ENCODE results near the gene PPIE.
A peak's percentile ranks its signal among the peaks of the same experiment; 100 is the strongest.
"Not testable (repeated sequence)": the region's sequence is repeated elsewhere in the genome, so short reads cannot be mapped to it uniquely, and the experiment has no call there.

The PPIE gene

DNA sequence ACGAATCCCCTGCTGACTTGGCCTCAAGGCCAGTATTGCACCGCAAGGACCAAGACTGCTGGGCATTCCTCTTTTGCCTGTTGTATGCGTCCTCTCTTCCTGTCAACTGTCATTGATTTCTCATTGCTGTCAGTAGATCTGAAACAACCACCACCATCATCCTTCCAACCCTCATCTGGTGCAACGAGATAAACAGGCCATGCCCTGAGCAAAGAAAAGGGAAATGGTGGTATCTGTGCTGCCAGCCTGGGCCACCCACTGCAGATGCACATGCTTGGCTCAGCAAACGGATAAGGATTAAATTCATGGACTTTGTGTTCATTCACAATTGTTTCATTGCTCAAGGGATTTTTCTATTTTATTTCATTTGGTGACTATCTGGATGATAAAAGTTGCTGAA is 18.8 kb downstream of the PPIE start:
- no peak for DNase-seq (ENCODE audit: low read depth in 3 of 3, low spot score in 1 of 3)

DNA sequence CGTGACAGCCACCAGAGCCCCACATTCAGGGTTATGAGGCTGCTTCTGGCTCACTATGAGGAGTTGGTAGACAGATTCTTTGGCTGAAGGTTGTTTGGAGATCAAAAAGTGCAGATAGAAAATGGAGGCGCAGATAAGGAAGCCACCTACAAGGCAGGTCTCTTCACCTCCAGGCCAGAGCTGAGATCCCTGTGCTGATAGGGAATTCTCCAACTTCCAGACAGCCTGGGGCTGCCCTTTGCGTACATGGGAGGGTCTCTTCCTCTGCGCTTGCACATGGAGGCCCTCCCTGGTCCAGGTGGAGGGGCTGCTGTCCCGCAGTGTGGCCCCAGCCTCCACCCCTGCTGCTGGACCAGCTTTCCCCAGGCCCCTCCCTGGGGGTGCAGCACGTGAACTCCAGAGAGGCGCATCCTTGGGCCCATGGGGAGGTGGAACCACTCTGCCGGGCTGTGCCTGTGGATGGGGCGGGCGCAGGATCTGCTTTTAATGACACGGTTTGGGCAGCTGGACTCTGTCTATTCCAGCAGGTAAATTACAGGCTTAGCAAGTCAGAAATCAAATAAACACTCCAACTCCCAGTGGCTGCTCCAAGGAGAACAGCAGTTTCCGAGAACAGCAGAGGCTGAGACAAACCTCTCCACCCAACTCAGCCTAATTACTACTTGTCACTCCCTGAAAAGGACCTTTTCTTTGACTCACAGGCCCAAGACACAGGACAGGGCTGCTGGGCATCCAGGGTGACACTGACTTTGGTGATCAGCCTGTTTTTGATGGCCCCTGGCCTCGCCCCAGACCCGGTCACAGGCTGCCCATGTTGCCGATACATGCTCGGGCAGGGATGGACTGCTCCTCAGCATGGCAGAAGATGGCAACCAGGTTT is 20.1 kb downstream of the PPIE start:
- DNase-seq (ENCODE audit: low read depth in 3 of 3, low spot score in 1 of 3), result no peak

DNA sequence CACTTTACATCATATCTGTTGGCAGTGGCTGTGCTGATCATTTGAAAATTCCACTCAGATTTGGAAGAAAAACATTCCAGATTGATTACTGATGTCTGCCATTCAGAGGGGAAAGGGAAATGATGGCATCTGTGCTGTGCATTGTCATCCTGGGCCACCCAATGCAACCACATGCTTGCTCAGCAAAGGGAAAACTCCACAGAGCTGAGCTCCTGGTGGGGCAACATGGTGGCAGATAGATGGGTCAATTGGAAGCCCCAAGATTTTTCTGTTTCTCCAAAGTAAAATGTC is 20.7 kb downstream of the PPIE start:
- DNase-seq (ENCODE audit: low read depth in 3 of 3, low spot score in 1 of 3), result no peak

DNA sequence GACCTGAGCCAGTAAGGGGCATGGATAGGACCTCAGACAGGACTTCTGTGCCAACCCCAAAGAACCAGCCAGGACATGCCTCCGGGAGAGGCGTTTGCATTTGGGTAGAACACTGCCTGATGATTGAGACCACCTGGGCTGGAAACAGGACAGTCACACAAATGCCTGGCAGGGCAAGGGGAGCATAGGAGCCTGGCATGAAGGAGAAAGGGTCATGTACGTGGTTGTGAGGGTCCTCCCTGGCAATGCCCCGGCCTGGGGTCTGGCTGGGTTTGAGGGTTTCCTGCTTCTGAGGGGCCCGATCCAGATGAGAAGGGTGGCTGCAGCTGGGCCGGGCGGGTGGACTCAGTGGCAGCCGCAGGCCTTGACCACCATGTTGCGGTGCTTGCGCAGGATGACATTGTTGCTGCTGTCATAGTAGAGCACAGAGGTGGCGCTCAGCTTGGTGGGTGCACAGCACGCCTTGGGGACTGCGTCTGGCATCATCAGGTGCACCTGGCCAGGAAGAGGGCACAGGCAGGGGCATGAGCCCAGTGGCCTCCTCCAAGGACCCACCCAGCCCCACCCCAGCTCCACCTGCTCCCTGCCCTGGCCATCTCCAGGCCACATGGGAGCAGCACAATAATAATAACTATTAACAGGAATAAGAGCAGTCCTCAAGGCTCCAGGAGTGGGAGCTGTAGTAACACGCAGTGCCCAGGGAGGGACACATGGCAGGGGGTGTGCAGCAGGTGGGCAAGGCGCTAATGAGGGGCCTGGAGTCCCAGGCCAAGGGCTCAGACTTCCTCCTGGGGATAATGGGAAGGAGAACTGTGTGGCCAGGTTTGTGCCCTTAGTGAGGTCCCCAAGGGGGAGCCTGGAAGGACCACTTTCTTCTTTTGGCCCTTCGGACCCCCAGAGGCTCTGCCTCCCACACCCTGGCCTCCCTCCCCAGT is 21.7 kb downstream of the PPIE start:
- no peak for DNase-seq (ENCODE audit: low read depth in 3 of 3, low spot score in 1 of 3)

DNA sequence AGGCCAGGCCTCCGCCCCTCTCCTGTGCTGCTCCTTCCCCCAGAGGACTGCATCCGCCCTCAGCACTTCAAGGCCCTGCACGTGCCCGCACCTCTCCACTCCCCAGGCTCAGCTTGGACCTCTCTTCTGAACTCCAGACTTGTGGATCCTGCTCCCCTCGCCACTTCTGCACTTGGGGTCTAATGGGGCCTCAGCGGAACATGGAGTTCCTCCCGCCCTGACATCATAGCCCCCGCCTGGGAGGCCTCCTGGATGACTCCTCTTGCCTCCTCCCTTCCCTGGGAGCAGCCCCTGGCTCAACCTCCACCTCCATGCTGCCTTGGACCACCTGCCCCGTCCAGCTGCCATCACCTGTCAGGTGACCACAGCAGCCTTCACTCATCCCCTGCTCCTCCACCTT is 22.3 kb downstream of the PPIE start:
- no peak for DNase-seq (ENCODE audit: low read depth in 3 of 3, low spot score in 1 of 3)

DNA sequence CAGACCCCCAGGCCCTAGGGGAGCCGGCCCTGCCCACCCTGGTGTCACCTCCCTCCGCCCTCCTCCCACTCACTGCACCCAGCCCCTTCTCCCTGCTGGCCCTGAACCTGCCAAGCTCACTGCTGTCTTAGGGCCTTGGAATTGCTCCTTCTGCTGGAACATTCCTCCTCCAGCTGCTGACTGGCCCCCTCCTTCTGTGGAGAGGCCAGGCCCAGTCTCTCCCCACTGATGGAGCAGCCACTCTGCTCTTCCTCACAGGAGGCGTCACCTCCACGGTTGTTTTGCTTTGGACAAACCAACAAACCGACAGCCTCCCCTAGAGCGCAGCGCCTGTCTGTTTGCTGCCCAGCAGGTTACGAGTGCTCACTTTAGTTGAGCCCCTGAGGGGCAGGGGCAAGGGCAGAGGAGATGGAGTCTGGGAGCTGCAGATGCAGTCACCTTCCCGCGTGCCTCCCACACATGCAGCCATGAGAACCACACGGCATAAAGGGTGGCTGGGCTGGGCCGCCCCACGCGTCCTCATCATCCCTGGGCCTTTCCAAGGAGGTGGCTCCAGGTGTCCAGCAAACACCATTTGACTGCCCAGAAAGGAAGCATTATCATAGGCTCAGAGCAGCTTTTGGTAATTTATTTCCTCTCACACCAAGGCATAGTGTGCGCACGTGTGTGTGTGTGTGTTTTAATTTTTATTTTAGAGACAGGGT is 23.0 kb downstream of the PPIE start:
- no peak for DNase-seq (ENCODE audit: low read depth in 3 of 3, low spot score in 1 of 3)

DNA sequence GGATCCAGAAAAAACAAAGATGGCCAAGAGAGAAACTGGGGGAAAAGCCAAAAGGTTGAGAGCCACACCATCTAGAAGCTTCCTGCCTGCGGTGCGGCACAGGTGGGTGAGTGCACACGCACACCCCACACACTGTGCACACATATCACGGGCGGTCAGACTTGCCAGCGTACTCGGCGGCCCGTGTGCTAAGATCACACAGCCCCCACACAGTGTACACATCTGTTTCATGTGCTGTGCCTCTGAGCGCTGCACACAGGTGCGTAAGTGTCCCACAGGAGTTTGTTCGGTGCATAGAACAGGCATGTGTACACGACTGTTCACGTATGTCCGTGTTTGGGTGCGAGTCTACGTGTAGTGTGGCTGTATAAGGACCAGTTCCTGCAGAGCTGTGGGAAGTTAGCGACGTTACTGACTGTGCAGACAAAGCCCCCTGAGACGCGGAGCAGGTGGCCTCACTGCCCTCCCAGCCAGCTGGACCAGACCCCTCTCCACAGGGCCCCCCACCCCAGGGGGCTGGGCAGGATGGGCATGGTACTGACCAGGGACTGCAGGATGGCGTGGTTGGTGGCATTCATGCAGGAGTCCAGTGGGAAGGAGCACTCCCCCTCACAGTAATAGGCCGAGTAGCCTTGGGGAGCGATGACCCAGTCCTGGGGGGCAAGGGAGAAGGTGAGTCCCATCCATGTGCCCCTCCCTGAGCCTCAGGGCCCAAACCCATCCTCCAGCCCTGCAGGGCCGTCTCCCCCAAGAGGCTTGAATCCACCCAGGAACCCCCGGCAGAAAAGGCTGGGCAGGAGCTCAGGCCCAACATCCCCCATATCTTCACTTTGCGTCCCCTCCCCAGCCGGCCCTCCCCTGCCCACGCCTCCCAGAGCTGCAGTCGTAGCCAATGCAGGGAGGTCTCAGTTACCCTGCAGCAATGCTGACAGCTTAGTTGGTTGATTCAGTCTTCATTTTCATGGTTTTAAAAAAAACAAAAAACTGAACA is 24.2 kb downstream of the PPIE start:
- no peak for DNase-seq (ENCODE audit: low read depth in 3 of 3, low spot score in 1 of 3)

DNA sequence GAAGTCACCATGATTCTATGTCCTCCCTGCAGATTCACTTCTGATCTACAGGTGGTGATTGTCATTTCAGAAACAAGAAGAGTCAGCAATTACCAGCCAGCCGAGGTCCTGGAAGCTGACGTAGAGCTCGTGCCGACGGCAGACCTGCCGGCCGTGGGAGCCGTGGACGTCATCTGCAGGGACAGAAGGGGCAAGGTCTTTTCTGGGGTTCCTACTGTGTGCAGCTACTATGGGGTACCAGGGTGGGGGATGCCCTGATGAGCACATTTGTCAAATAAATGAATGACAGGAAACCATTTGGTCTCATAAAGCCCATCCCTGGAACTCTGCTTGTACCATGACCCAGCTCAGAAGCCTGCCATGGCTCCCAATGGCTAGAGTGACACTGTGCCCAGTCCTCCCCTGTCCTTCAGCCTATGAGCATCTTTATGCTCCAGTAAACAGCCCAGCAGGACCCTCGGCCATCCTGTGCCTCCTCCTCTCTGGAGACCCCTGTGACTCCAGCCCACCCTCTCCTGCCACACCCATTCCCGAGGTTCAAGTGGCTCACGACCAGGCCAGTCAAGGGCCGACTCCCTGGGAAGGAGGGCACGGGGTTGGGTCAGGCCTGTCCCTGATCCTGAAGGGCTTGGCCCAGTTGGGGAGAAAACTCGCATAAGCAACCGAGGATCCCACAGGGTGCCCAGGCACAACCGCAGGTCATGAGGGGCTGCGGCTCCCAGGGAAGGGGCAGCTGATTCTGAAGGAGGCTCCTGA is 25.1 kb downstream of the PPIE start:
- not testable (repeated sequence) for DNase-seq (ENCODE audit: low read depth in 3 of 3, low spot score in 1 of 3)

DNA sequence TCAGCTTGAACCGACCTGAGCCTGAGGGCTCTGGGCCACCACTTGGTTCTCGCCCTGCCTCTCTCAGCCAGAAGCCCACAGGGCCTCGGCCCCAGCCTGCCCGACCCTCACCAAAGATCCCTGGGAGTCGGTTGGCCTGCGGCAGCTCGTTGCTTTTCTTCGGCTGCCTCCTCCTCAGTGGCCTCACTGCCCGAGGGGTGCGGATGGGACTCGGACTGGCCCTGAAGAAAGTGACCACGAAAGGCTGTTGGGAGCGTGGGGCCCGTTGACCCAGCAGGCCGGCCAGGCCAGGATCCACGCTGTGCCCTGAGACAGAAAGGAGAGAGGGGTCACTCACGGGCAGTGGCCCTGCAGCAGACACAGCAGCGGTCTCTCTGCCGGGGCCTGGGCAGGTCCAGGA is 25.8 kb downstream of the PPIE start:
- not testable (repeated sequence) for DNase-seq (ENCODE audit: low read depth in 3 of 3, low spot score in 1 of 3)

DNA sequence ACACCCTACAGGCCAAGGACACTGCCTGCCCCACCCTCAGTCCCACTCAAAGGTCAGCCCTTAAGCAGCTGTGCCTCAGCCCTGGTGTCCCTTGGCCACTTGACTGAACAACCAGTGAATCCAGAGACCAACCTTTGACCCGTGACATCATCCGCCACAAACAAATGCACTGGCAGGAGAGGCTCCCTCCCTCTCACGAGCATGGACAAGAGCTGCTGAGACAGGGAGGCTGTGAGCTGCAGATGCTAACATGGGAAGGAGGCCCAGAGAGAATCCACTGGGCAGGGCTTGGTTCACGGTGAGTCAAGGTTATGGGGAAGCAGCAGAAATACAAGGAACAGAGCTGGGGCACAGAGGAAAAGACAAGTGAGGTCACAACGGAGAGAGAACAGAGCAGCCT is 27.8 kb downstream of the PPIE start:
- DNase-seq (ENCODE audit: low read depth in 3 of 3, low spot score in 1 of 3), result not testable (repeated sequence)

DNA sequence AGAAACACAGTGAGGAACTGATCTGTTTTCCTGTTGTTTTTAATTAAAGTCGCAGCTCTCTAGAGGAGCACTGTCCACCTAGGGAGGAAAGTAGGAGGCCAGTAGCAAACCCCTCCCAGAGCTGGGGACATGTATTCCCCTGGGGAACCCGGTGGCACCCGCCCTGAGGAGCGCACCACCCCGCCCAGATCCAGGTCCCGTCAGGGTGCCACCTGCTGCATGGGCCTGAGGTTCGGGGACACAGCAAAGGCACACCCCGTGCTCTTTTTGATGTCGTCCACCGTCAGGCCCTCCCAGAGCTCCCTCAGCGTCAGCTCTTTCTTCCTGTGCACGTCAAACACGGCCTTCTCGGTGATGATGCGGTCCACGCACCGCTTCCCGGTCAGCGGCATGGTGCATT is 30.8 kb downstream of the PPIE start:
- DNase-seq (ENCODE audit: low read depth in 3 of 3, low spot score in 1 of 3), result not testable (repeated sequence)

DNA sequence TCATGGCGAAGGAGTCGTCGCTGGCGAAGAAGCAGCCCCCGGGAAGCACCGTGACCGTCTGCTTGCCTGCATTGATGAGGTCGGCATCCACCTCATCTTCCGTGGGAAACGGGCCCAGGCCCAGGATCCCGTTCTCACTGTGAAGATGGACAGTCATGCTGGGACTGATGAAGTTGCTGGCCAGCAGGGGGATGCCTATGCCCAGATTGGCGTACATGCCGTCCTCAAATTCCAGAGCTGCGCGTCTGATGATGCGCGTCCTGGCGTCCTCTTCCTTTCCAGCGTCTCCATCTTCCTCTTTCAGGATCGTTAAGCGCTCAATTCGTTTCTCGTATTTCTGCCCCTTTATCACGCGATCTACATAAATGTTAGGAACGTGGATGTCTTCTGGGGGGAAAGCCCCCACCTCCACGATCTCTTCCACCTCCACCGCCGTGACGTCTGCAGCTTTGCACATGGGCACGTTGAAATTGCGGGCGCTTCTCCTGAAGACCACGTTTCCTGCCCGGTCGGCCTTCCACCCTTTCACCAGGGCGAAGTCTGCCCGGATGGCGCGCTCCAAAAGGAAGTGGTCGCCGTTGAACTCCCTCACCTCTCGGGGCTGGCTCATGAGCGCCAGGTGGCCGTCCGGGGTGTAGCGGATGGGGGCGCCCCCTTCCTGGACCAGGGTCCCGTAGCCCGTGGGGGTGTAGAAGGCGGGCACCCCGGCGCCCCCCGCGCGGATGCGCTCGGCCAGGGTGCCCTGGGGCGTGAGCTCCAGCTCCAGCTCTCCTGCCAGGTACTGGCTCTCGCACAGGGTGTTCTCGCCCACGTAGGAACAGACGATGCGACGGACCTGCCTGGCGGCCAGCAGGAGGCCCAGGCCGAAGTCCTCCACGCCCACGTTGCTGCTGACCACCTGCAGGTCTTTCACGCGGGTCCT is 31.7 kb downstream of the PPIE start:
- peak in 1 of 3 donors; percentile 16 for DNase-seq (ENCODE audit: low read depth in 3 of 3, low spot score in 1 of 3)

DNA sequence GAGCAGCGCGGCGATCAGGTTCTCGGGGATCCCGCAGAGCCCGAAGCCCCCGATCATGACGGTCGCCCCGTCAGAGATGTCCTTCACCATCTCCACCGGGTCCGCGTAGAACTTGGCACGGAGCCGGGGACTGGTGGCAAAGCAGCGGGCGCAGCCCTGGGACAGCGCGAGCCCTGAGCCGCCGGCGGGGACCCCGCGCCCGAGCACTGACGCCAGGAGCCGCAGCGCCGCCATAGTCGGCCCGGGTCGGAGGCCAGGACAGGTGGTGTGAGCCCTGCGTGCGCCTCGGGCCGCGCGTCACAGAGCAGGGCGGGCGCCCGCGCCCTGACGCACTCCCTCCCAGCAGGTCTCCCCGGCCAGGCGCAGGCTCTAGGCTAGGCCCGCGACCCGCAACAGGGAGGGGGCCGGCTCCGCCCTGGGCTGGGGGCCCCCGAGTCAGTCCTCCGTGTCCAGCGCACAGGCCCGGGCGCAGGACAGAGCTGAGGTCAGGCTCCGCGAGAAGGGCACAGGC is 32.4 kb downstream of the PPIE start, which contains the start of gene OXCT2:
Gene OXCT2, minus strand, starts transcription at position 327 of the 511 bp plus-strand sequence. Its CDS starts 93 bp downstream, at position 234.
- DNase-seq (ENCODE audit: low read depth in 3 of 3, low spot score in 1 of 3), result not testable (repeated sequence)

DNA sequence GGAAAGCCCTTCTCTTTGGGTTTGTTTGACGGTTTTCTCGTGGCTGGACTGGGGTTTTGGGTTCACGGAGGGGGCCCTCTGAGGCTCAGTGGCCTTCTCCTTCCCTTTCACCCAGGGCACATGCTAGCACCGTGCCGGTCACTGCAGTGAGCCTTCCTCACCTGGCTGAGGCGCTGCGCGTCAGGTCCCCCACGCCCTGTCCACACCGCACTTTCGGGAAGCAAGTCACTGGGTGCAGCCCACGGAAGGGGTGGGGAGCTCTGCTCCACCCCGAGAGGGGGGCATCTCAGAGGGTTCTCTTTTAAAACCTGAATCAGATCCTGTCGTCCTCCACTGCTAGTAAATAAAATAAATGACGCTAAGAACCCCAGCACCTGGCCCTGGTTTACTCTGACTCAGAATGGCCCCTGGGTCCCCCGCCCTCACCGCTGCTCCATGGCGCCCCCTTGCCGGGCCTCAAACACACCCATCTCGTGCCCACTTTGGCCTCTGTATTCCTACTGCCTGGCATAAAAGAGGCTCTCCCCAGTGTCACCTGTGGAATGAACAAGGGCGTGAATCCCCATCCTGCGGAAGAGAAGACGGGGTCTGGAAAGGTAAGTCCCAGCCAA is 34.8 kb downstream of the PPIE start:
- not testable (repeated sequence) for DNase-seq (ENCODE audit: low read depth in 3 of 3, low spot score in 1 of 3)

DNA sequence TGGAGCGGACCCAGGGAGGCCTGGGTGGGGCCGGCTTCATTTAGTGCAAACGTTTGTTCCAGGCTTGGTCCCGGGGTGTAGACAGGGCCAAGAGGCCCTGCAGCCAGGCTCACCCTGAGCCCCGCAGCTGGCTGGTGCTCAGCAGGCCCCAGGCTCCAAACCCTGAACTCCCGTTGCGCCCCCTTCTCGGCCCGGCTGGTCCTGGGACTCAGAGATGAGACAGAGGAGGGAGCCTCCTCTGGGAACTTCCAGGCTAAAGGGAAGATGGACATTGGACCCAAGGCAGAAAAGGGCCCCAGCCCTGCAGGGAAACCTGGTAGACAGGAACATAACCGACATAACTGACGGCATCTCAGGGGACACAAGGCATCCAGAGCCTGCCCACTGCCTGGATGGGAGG is 36.5 kb downstream of the PPIE start:
- not testable (repeated sequence) for DNase-seq (ENCODE audit: low read depth in 3 of 3, low spot score in 1 of 3)

DNA sequence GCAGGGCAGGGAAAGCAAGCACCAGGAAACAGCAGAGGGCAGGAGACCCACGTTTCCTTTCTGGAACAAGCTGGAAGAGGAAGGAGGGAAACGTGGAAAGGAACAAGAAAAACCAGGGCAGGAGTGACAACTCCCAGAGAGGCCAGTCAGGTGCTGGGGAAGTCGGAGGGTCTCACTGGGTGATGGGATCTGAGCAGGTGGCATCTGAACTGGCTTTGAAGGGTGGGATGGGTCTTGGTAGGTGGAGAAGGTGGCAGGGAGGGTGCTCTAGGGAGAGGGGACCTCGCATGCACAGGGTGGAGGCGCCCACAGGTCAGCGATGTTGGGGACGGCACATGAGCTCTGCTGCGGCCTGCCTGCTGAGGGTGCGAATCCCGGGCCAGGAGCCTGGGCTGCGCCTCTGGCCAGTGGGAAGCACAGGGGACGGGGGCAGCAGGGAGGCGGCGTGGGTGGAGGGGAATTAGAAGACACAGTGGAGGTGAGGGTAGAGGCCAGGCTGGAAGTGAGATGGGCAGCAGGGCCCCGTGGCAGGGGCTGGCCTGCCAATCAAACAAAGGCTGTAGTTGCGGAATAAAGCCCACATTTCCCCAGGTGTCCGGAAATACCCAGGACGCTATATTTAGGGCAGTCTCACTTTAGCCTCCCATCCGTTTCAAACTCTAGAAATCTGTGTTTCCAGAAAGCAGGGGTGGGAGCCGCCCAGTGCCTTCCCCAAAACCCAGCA is 37.2 kb downstream of the PPIE start:
- DNase-seq (ENCODE audit: low read depth in 3 of 3, low spot score in 1 of 3), result not testable (repeated sequence)

DNA sequence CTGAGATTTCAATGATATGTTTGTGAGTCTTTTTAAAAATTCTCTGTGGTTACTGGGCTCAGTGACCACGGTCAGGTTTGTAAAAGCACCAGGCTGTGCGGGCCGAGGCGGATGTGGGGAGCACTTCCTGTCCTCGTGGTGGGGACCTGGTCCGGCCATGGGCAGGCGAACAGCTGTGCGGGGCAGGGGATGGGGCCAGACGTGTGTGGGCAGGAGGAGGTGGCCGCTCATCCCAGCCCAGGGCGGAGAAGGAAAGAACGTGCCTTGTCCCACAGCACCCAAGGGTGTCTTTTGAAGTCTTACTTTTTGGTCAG is 37.7 kb downstream of the PPIE start:
- DNase-seq (ENCODE audit: low read depth in 3 of 3, low spot score in 1 of 3), result no peak

Measured in stimulated activated CD4-positive, alpha-beta T cell treated with anti-CD3 and anti-CD28 coated beads, TNF-alpha, amount 100 ng/mL, for 1 hour (primary cell).